Large intestine (tissue), 12 donors: ENCODE measurements around the gene SCML1. TPM values are rescaled to one million over a fixed set of nuclear protein-coding genes. Genes with fewer than 3 reads are reported as not detected.

Experiments
- DNase-seq, 2 donors: peaks; one replicate each; pipeline versions ENCODE4 v3.0.0 to v3.0.0-alpha.2; 2013
- H3K27ac ChIP-seq: one replicate; pipeline ENCODE4 v1.5.1; 2013; ENCODE audit warnings: low read length
- H3K27me3 ChIP-seq: 2 replicates; pipeline ENCODE4 v1.6.1; 2013; ENCODE audit warnings: low read length; ENCODE audit not compliant: control insufficient read depth, insufficient read depth
- H3K36me3 ChIP-seq: 2 replicates; pipeline ENCODE4 v1.6.1; 2013; ENCODE audit warnings: low read length; ENCODE audit not compliant: control insufficient read depth, insufficient read depth
- H3K4me1 ChIP-seq: one replicate; pipeline ENCODE4 v1.6.1; 2013; ENCODE audit warnings: low read length; ENCODE audit not compliant: control insufficient read depth, insufficient read depth
- H3K4me3 ChIP-seq: one replicate; pipeline ENCODE4 v1.5.1; 2013; ENCODE audit warnings: low read length
- H3K9me3 ChIP-seq: one replicate; pipeline ENCODE4 v1.6.1; 2013; ENCODE audit warnings: mild to moderate bottlenecking, low read depth, low read length, moderate library complexity; ENCODE audit not compliant: control insufficient read depth
- WGBS: methylation state at CpG from one replicate; pipeline ENCODE4 v1.1.5; 2013; ENCODE audit warnings: low lambda C conversion rate; ENCODE audit not compliant: insufficient coverage; 5-methylcytosine and 5-hydroxymethylcytosine counted together
- long read RNA-seq, 11 donors: transcript quantifications; one replicate each; lab custom pipeline, GENCODE V29; 2026
- polyA plus RNA-seq: library from polyadenylated mRNA; unstranded; fragments of 120-200 nt; gene quantifications from one replicate; pipeline ENCODE4 v1.2.1, GENCODE V29; 2013

SCML1 gene, protein sequence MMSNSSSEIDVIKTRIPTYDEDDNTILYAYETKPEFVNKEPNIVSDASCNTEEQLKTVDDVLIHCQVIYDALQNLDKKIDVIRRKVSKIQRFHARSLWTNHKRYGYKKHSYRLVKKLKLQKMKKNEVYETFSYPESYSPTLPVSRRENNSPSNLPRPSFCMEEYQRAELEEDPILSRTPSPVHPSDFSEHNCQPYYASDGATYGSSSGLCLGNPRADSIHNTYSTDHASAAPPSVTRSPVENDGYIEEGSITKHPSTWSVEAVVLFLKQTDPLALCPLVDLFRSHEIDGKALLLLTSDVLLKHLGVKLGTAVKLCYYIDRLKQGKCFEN
- 14.1 TPM for polyA plus RNA-seq
- long read RNA-seq, donor 1, partial matches to known transcripts, result 0 of 2 reads
- long read RNA-seq, donor 1, other reads (novel, unspliced or antisense), result 0 of 2 reads
- long read RNA-seq, donor 2, full-length matches to known transcripts, result 3 of 14 reads
- long read RNA-seq, donor 2, partial matches to known transcripts, result 11 of 14 reads
- long read RNA-seq, donor 2, other reads (novel, unspliced or antisense), result 0 of 14 reads
- long read RNA-seq, donor 3, full-length matches to known transcripts, result 7 of 7 reads
- long read RNA-seq, donor 3, partial matches to known transcripts, result 0 of 7 reads
- long read RNA-seq, donor 3, other reads (novel, unspliced or antisense), result 0 of 7 reads
- long read RNA-seq, donor 4, result 0 reads
- long read RNA-seq, donor 5, full-length matches to known transcripts, result 1 of 1 reads
- long read RNA-seq, donor 5, partial matches to known transcripts, result 0 of 1 reads
- long read RNA-seq, donor 5, other reads (novel, unspliced or antisense), result 0 of 1 reads
- long read RNA-seq, donor 6, full-length matches to known transcripts, result 5 of 18 reads
- long read RNA-seq, donor 6, partial matches to known transcripts, result 13 of 18 reads
- long read RNA-seq, donor 6, other reads (novel, unspliced or antisense), result 0 of 18 reads
- long read RNA-seq, donor 7, partial matches to known transcripts, result 6 of 7 reads
- long read RNA-seq, donor 7, other reads (novel, unspliced or antisense), result 0 of 7 reads
- long read RNA-seq, donor 8, partial matches to known transcripts, result 12 of 15 reads
- long read RNA-seq, donor 8, other reads (novel, unspliced or antisense), result 0 of 15 reads
- long read RNA-seq, donor 9, full-length matches to known transcripts, result 5 of 12 reads
- long read RNA-seq, donor 9, partial matches to known transcripts, result 7 of 12 reads
- long read RNA-seq, donor 9, other reads (novel, unspliced or antisense), result 0 of 12 reads
- long read RNA-seq, donor 10, partial matches to known transcripts, result 0 of 3 reads
- long read RNA-seq, donor 10, other reads (novel, unspliced or antisense), result 0 of 3 reads
- long read RNA-seq, donor 11, full-length matches to known transcripts, result 4 of 10 reads
- long read RNA-seq, donor 11, partial matches to known transcripts, result 6 of 10 reads
- long read RNA-seq, donor 11, other reads (novel, unspliced or antisense), result 0 of 10 reads

DNA sequence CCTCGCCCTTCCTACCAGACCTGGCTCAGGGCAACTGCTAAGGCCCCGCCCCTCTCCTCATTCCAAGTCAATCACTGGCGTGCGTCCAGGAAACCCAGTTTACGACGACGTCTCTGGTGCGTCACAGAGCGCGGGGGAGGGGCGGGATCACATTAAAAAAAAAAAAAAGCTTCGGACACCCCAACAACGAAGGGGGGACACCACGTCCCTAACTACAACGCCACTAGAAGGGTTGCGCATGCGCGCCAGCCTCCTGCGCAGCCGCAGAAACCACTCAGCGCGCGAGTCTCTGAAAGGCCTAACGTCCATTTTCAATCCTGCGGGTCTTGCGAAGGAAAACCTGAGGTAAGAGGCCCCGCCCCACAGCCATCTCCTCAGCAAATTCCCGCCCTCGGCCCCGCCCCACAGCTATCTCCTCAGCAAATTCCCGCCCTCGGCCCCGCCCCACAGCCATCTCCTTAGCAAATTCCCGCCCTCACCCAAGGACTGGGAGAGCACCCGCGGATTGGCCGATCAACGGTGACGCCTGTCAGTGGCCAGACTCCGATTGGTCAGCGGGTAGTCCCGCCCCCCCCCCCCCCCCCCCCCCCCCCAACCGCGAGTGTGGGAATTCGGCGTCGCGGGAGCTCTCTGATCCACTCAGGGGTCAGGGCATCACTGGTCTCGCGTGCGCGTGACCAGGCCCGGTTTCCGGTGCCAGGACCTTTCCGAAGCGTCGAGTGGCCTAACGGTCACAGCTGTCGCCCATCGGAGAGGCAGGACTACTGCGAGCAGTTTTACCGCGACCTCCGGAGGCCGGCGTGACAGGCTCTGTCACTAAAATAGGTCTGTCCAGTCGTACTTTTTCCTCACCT is at the start of gene SCML1:
TSS of gene SCML1 (plus strand) at position 638 of the 854 bp plus-strand sequence. CDS start 6,694 bp downstream, outside the sequence.
- Histone ChIP-seq H3K36me3 (no peaks in the 10 kb centered on the region), H3K4me1 (peaks cover 5% of the 10 kb centered on the region), H3K4me3 (peak within 1 kb of the TSS; percentile 92), H3K9me3 (no peaks in the 10 kb centered on the region), H3K27me3 (no peaks in the 10 kb centered on the region), H3K27ac (peak within 1 kb of the TSS; percentile 99)
- no CpG with 5 or more reads among the region's 67 CpGs for WGBS
- DNase-seq, result peak; percentile 96 to 97

DNA sequence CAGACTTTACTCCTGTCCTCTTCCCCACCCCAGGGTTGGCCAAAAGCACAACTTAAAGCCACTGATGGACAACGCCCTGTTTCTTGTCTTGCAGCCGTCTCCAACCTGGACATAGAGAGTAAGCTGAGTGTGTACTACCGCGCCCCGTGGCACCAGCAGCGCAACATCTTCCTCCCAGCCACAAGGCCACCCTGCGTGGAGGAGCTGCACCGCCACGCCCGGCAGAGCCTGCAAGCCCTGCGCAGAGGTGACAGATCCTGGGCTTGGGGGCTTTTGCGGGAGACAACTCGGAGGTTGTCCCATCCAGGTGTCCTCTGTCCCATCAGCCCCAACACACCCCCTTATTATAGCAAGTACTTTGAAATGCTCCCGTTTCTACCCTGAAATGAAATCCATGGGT is 49.6 kb upstream of the SCML1 start:
- Histone ChIP-seq H3K4me1 (no peaks in the 10 kb centered on the region), H3K27me3 (no peaks in the 10 kb centered on the region), H3K27ac (no peak overlapping the region), H3K9me3 (no peaks in the 10 kb centered on the region), H3K4me3 (no peak overlapping the region), H3K36me3 (no peaks in the 10 kb centered on the region)
- no peak for DNase-seq
- WGBS, result no CpG with 5 or more reads among the region's 14 CpGs

DNA sequence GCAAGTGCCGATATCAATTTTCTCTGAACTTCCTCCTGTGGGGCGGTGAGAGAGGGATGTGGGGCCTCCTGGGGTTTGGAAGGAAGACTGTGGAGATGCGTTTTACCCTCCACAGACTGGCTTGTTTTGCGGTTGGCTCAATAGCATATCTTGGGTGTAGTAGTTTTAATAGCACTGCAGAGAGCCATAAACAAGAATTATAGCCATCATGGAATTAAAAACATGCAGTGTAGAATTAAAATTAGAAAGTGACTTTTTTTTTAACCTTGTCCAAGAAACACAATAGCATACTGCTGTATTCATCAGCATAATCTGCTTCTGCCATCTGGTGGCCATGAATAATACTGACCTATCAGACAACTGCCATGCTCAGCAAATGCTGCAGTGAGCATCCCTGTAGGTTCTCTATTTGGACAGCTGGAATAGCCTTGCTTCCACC is 47.3 kb upstream of the SCML1 start:
- Histone ChIP-seq H3K27ac (no peak overlapping the region), H3K4me1 (no peaks in the 10 kb centered on the region)
- no CpG with 5 or more reads among the region's 4 CpGs for WGBS

DNA sequence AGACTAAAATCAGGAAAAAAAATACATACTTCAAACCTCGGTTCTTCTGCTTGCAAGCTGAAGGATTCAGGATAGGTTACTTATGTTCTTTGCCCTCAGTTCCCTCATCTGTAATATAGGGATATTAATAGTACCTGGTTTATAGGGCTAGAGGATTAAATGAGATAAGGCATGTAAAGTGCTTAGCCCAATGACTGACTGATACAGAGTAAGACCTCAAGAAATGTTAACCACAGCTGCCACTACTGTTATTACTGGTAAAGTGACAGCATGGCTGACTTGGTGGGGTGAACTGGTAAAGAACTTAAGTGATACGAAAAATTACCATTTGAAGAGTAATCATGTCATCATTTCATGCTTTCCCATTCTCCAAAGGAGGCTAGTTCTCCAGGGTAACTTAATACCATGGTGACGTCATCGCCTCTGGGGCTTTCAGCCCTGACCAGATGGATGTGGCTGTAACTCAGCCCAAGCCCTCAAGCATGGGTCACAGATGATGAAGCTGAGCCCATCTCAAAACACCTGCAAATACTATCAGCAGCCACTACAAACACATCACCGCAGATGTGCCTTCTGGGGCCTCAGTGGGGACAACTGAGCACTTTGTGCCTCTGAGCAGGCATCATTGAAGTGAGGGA is 44.5 kb upstream of the SCML1 start:
- H3K36me3 ChIP-seq, result no peaks in the 10 kb centered on the region
- no peak for DNase-seq
- no CpG with 5 or more reads among the region's 5 CpGs for WGBS

More for the DNA sequence above, 47.3 kb upstream of the SCML1 start:
- Histone ChIP-seq H3K27me3 (no peaks in the 10 kb centered on the region), H3K36me3 (no peaks in the 10 kb centered on the region), H3K9me3 (no peaks in the 10 kb centered on the region), H3K4me3 (no peak overlapping the region)
- peak; percentile 54 to 56 for DNase-seq

DNA sequence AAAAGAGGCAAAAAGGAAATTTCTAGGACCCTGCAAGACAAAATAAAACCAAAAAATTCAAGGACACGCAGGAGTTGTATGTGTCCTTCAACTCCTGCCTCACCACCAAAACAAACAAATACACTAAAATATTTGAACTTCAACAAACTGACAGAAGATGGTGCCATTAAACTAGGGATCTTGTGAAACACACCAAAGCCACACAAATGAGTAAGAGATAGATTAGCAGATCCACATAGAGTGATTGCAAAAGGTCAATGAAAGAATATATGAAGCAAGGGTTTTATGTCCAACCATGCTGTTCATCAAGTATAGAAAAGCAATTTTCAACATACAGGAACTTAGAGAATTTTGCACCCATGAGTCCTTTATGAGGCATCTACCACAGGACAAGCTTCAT is 40.1 kb upstream of the SCML1 start:
- DNase-seq, result no peak
- WGBS, result no CpG with 5 or more reads among the region's 1 CpG
- H3K27me3 ChIP-seq, result no peaks in the 10 kb centered on the region

More for the DNA sequence above, 44.5 kb upstream of the SCML1 start:
- Histone ChIP-seq H3K4me1 (no peaks in the 10 kb centered on the region), H3K4me3 (no peak overlapping the region), H3K27me3 (no peaks in the 10 kb centered on the region), H3K27ac (no peak overlapping the region), H3K9me3 (no peaks in the 10 kb centered on the region)

DNA sequence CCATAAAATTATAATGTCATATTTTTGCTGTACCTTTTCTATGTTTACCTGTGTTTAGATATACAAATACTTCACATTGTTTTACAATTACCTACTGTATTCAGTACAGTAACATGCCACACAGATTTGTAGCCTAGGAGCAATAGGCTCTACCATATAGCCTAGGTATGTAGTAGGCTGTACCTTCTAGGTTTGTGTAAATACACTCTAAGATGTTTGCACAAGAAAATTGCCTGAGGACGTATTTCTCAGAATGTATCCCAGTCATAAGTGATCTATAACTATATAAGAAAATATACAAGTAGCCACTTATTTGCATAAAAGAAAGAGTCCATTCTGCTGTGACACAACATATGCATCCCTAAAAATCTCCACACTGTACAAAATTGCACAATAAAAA is 36.3 kb upstream of the SCML1 start:
- no peaks in the 10 kb centered on the region for H3K9me3 ChIP-seq
- H3K4me1 ChIP-seq, result no peaks in the 10 kb centered on the region
- H3K4me3 ChIP-seq, result no peak overlapping the region
- no peaks in the 10 kb centered on the region for H3K36me3 ChIP-seq
- H3K27me3 ChIP-seq, result no peaks in the 10 kb centered on the region
- H3K27ac ChIP-seq, result no peak overlapping the region
- no peak for DNase-seq
- 100% methylated on average over 1 of the region's 1 CpG for WGBS

More for the DNA sequence above, 40.1 kb upstream of the SCML1 start:
- Histone ChIP-seq H3K4me3 (no peak overlapping the region), H3K27ac (no peak overlapping the region), H3K4me1 (no peaks in the 10 kb centered on the region), H3K9me3 (no peaks in the 10 kb centered on the region), H3K36me3 (no peaks in the 10 kb centered on the region)

DNA sequence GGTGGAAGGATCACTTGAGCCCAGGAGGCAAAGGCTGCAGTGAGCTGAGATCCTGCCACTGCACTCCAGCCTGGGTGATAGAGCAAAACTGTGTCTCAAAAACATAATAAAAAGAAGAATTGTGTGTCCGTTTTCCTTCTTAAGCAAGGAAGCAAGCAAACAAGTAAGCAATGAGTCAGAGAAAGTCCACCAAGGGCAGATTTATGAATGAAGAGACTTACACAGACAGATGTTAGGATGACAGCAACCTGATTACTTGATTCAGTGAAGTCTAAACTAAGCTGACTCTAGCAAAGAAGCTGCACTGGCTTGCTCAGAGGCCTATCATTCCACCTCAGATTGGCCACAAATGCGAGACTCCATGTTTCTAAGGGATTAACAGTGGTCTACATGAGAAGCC is 34.1 kb upstream of the SCML1 start:
- no peak for DNase-seq
- Histone ChIP-seq H3K4me3 (no peak overlapping the region), H3K27ac (no peak overlapping the region), H3K27me3 (no peaks in the 10 kb centered on the region), H3K4me1 (no peaks in the 10 kb centered on the region), H3K9me3 (no peaks in the 10 kb centered on the region), H3K36me3 (no peaks in the 10 kb centered on the region)
- WGBS, result 100% methylated on average over 1 of the region's 2 CpGs

DNA sequence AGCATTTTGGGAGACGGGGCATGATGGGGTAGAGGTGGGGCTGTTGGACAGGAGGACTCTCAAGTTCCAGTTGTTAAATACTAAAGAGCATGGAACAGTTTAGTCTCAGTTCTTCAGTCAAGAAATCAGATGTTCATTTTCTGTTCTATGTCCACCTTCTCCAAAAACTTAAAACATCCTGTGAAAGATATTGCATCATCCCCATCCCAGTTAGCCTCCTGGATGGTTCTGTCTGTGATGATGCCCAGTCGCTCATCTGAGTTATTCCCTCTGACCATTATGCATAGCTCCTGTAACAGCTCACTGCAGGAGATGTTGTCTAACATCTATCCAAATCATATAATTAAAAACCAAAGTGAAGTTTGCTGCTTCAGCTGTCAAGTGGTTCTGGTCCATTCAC is 32.1 kb upstream of the SCML1 start:
- Histone ChIP-seq H3K27me3 (no peaks in the 10 kb centered on the region), H3K4me1 (no peaks in the 10 kb centered on the region), H3K27ac (no peak overlapping the region), H3K4me3 (no peak overlapping the region), H3K9me3 (no peaks in the 10 kb centered on the region), H3K36me3 (no peaks in the 10 kb centered on the region)
- DNase-seq, result no peak
- no CpG with 5 or more reads among the region's 2 CpGs for WGBS

DNA sequence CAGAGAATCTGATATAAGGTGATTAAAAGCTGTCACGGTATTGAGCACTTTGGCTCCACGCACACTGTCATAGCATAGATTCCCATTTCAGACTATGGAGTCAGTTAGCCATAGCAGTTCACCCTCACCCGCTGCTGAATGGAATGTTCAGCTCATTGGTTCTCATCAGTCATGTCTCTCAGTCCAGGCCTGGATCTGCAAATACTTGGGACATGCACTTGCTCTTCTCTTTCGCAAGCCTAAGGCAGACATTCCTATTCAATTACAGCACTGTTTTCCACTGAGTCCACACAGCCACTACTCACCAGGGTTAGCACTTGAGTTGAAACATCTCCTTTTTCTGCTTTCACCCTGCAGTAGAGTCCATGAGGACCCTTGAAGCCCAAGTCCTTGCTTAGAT is 30.6 kb upstream of the SCML1 start:
- no peak for DNase-seq
- no peaks in the 10 kb centered on the region for H3K9me3 ChIP-seq
- no peak overlapping the region for H3K27ac ChIP-seq
- H3K4me3 ChIP-seq, result no peak overlapping the region
- no CpG with 5 or more reads among the region's 4 CpGs for WGBS
- H3K36me3 ChIP-seq, result no peaks in the 10 kb centered on the region
- H3K4me1 ChIP-seq, result no peaks in the 10 kb centered on the region
- no peaks in the 10 kb centered on the region for H3K27me3 ChIP-seq
